GM19372 (cell line): ENCODE data around the gene CDYL.

ENCODE experiments used
- ATAC-seq: cut with Tn5 transposase; IDR thresholded peaks from one replicate; pipeline ENCODE4 v1.9.1; 2021; ENCODE audit warnings: mild to moderate bottlenecking, low read depth, moderate library complexity; ENCODE audit not compliant: unreplicated experiment

Gene CDYL

DNA sequence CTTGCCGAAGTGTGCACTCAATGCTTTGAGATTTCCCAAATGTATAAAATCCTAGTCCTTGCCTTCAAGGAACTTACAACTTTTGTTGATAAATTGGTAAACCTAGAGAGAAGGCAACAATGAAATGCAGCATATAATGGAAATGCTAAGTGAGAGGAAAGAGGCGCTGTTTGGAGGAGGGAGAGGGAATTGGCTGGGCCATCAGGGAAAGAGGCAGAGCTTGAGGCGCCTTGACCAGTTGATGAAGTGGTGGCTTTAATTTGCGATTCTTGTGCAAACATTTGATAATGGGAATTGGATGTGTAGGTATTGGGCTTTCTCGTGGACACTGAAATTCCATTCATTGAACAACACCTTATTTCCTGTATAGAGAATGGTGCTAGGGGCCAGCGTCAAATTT, 1.9 kb upstream of the CDYL start:
- no peak for ATAC-seq

DNA sequence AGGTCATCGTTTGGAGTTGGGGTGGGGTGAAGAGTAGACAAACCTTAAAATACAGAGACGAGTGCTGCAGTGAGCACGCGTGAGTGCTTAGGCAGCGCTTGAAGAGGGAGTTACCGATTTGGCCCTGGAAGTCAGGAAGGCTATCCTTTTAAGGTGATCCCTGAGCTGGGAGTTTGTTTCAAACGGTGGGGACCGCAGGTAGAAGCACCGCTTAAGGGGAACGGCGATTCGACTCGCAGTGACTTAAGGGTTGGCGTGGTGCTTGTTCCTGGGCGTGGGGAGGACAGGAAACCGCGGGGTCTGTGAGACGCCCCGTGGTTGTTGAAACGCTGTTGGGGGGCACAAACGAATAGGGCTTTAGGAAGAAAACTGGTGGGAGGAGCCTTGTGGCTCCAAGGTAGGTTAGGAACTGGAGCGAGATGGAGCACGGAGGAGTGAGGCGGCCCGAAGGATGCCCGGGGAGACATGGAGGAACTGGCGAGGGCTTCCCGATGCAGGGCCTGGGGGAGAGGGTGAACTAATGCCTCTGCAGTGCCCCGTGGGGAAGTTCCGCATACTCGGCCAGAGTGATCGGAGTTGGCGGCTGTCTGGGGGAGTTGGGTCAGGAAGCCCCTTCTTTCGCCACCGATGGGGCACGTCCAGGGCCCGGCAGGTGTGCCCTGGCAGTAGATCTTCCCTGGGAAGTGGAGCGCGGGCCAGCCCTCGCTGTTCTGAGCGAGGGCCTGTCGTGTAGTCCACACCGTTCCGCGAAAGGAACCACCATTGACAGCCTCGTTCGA, 1.3 kb upstream of the CDYL start:
- no peak for ATAC-seq

DNA sequence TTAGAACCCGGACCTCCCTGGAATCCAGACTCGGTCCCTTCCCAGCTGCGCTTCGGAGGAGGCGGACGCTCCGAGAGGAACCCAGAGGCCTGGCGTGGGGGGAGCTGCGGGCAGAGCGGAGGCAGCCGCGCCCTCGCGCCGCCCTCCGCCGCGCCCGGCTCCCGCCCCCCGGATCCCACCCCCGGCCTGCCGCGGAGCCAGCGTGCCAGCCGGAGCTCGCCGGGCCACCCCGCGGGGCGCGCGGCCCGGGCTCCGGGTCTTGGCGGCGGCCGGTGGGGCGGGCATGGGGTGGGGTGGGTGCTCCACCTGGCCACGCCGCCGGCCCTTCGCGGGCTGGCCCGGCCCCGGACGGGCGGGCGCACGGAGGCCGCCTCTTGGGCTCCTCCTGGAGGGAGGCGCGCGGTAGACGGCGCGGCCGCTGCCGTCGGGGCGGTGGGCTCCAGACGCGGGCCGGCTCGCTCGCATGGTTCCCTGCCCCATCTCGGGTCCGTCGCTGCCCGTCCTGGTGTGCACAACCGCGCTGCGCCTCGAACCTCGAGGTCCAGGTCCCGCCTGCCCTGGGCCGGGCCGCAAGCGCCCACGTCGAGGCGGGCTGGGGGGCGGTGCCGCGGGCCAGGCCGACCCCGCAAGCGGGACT, 592 bp upstream of the CDYL start:
- peak; percentile 47 for ATAC-seq

DNA sequence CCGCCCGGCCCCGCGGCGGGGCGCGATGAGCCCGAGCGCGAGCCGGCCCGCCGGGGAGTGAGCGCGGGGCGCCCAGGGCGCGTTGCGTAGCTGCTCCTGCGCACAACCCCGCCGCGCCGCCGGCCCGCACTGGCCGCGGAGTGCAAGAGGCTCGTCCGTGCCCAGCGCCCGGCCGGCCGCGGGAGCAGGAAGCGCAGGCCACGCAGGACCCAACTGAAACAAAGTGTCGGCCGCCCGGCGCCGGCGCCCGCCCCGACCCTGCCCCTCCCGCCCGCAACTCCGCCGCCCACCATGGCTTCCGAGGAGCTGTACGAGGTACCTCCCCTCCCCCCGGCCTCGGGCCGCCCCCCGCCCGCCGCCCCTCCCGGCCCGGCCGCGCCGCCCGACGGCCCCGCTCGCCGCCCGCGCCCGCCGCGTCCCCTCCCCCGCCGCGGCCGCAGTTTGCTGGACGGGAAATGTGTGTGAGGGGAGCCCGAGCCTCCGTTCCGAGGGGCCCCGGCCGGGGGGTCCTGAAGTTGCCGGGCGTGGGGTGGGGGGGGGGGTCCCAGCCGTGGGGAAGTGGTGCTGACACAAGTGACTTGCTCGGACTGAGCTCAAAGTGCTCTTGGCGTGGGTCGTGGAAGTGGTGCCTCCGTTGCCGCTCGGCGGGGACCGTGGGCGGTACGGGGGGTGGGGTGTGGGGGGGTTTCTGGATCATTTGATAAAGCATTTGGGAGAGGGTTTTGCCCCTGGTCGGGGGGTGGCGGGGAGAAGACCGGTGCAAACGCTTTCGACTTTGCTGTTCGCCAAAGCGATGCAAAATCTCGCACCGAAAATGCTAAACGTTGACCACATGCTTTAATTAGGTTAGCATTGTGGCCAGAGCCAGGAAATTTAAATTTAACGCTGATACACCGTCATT, 539 bp downstream of the CDYL start:
- ATAC-seq, result peak; percentile 14

DNA sequence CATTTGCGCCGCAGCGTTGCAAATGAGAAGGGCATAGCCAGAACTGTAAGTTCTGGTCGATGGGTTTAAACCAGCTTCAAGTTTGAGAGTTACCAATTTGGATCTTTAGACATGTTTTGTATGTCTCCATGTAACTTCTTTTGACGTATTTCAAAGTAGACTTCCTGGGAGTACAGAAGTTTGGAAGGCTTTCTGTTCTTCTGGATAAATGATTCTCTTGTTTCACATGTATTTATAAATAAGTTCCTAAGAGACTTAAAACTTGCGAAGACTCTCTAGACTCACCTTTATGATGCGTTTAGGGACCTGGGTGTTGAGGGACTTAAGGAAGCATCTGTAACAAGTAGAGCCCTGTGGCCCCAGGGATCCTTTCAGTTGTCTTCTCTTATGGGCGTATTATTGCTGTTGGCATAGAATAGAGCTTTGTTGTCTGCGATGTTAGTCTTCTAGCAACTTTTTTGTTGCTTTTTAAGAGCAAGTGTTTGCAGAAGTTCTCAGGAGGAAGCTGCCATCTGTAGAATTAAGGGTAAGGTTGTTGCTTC, 1.3 kb downstream of the CDYL start:
- no peak for ATAC-seq

DNA sequence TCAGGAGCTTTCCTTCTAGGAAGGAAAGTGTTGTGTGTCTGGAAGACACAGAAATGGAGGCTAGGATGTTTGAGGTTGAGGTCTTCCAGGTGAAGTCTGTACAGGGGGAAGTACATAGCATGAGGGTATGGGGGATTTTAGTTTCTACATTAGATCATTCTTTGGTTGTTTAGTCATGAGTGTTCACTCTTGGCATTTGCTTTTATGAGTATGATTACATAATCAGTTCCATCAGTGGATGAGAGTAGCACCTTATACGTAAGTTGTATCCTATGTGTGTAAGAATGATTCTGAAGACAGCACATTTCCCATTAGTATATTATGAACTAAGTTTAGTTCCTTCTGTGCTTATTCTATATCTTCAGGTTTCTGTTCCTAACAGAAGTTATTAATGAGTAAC, 1.9 kb downstream of the CDYL start:
- no peak for ATAC-seq

DNA sequence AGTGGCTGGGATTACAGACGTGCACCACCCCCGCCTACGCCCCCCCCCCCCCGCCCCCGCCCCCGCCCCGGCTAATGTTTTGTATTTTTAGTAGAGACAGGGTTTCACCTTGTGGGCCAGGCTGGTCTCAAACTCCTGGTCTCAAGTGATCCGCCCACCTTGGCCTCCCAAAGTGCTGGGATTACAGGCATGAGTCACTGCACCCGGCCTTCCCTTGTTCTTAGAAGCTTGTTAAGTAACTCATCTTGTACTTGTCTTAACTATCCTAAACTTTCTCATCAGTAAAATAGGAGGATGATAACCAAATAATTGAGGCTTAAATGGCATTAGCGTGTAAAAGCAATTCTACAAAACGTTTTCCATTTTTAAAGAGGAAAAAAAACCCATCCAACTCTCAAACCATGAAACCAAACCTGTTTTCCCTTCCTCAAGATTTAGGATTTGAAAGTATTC, 4.2 kb downstream of the CDYL start:
- no peak for ATAC-seq

DNA sequence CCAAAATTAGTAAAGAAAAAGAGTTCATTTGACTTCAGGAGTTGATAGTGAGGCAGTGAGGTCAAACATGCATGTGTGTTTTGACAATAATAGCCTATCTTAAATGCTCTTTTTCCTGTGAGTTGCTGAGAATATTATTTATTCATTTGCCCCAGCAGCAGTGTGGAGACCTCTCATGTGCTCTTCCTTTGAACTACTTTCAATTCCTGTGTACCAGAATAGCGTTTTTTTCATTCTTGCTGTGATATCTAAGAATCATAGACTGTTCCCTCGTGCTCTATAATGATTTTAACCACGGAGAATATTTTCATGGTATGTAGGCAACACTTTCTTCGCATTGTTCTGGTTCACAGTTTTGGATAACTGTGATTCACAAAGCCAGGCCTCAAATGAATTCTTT, 5.2 kb downstream of the CDYL start:
- ATAC-seq, result no peak

DNA sequence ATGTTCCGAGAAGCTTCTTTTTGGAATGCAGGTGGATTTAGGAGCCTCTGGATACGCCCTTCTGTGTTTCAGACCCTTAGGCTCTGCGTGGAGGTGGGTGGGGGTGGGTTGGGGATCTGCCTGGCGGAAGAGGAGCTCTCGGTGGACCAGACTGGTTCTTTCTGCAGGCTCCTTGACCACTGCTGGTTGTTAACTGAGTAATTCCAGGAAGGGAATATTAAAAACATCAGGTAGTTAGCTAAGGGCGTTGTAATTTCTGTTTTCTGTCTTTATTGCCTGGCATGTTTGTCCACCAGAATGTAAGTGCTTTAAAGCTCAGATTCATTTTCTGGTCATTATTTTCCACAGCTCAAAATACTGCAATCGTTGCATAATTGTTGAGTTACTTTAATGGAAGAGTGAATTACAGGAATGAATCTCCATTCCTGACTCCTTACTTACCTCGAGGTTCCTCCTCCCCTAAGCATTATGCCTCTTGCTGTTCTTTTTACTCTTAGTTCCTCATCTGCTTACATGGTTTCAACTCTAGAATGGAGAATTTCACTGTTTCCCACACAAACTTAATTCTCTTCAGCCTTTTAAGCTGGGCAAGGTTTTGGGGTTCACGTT, 5.9 kb downstream of the CDYL start:
- no peak for ATAC-seq

DNA sequence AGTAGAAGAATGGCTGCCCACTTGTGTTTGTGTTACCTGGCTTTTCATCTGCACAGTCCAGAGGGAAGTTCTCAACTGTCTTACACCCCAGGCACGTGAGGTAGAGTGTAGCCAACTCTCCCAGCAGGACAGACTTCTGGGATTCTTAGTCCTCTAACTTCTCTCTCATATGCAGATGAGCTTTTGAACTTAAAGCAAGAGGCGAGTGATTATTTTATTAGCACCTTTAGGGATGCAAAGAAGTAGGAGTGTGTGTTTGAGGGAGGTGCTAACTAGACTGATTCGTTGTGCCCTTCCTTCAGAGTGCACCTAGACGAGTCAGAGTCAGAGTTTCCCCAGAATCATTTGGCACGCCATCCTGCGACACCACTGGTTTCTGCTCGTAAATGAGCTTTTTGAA, 10.8 kb downstream of the CDYL start:
- no peak for ATAC-seq

DNA sequence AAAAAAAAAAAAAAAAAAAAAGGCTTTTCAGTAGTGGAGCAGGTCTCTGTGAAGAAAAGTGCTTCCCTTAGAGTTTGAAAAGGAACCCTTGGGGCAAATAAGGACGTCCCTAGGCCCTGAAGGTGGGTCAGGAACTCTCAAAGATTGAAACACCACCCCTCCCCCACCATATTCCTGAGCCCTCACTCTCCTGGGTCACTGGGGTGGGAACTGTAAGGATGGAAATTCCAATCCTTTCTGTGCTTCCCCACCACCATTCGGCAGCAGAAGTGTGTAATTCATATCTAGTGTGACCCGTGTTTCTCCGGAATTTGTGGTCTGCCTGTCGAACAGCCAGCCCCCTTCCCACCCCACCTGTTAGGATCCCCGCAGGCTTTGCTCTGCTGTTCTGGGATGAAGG, 12.3 kb downstream of the CDYL start:
- no peak for ATAC-seq

DNA sequence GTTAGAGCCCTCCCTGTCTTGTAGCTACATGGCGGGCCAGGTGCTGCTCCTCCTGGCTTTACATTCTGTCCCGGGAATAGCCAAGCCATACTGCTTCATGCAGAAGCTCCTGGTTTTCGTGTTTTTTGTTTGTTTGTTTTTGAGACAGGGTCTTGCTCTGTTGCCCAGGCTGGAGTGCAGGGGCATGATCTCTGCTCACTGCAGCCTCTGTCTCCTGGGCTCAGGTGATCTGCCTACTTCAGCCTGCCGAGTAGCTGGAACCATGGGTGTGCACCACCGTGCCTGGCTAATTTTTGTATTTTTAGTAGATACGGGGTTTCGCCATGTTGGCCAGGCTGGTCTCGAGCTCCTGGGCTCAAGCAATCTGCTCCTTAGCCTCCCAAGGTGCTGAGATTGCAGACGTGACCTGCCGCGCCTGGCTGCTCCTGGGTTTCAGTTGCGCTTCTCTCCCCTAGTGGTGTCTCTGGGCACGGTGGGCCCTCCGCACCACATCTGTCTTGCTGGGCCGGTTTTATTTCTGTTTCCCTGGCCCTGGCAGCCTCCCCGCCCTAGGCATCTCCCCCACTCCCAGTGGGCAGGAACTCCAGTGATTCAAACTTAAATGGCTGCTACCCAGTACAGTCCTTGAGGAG, 12.9 kb downstream of the CDYL start:
- peak; percentile 97 for ATAC-seq

DNA sequence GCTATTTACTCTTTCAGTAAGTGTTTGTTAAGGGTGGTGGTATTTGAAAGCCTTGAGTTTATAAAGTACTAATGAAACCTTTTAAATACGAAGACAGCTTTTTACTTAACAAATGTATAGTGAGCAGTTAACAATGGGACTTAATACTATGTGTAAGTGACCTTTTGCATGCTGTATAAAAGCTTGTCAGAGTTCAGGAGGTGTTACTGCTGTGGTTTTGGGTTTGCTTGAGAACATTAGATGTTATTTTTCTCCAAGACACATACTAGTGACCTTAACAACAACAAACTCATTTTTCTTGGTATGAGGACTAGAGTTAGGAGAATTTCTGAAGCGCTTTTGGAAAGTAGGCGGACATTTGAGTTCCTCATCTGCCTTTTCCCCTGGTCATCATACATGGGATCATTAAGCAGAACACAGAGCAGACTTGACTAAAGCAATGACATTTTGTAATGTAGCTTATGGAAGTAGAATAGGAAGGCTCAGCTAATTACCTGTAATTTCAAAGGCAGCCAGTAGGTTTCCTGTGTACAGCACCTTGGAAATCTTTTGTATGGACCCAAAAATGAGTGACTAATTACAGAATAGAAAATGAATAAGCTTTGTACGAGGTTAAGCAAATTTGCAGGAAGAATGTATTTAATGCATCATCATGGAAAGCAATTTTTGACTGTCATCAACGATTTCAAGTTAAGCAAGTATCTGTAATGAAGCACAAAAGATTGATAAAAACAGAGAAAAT, 14.1 kb downstream of the CDYL start:
- no peak for ATAC-seq

DNA sequence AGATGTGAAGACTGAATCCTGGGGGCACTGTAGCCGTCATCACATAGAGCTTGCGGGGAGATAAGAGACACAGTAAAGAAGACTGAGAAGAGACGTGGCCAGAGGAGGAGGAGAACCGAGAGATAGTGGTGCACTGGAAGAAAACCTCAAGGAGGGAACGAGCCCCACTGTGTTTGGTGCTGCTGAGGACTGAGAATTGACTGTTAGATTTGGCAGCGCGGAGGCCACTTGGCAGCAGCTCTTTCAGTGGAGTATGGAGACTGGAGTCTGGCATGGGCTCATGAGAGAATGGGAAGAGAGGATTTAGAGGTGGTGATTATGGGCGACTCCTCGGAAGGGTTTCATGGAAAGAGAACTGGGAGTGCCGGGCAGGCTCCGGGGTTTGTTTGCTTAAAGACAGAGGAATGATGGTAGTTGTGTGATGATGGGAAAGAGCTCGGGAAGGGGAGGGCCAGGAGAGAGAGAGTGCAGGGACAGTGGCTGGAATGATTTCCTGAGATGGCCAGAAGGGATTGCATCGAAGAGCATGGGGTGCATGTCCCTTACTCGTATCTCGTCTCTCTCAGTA, 18.0 kb downstream of the CDYL start:
- no peak for ATAC-seq

DNA sequence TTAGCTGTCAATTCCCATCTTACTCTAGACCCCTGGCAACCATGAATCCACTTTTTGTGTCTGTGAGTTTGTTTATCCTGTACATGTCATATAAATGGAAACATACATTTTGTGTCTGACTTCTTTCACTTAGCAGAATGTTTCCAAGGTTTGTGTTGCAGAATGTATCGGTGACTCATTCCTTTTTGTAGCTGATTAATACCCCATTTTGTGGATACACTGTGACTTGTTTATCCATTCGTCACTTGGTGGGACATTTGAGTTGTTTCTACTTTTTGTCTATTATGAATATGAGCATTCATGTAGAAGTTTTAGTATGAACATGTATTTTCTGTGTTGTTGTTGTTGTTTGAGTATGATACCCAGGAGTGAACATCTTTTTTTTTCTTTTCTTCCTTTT, 21.4 kb downstream of the CDYL start:
- no peak for ATAC-seq

DNA sequence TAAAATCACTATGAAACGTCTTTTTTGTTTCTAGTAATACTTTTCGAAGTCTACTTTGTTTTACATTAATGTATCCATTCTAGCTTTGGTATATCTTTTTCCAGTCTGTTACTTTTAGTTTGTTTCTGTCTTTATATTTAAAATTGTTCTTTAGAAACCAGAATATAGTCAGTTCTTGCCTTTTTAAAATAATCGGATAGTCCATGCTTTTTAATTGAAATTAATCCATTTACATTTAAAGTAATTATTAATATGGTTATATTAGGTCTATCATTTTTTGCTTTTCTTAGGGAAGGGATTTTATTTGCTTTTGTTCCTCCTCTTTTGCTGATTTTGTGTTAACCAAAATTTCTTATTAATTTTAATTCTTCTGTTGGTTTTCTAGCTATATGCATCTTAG, 23.7 kb downstream of the CDYL start:
- ATAC-seq, result no peak

DNA sequence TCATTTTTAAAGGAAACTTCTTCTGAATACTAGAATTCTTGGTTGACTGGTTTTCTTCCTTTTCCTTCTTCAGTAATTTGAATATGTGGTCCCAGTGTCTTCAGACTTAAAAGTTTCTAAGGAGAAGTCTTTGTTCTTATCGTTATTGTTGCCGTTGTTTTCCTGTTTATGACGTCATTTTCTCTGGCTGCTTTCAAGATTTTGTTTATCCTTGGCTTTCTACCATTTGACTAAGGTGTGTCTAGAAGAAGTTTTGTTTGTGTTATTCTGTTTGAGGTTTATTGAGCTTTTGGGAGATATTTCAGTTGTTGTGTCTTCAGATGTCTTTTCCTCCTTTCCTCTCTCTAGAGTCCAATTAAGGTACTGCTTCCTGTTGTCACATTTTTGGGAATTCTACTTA, 24.5 kb downstream of the CDYL start:
- no peak for ATAC-seq

DNA sequence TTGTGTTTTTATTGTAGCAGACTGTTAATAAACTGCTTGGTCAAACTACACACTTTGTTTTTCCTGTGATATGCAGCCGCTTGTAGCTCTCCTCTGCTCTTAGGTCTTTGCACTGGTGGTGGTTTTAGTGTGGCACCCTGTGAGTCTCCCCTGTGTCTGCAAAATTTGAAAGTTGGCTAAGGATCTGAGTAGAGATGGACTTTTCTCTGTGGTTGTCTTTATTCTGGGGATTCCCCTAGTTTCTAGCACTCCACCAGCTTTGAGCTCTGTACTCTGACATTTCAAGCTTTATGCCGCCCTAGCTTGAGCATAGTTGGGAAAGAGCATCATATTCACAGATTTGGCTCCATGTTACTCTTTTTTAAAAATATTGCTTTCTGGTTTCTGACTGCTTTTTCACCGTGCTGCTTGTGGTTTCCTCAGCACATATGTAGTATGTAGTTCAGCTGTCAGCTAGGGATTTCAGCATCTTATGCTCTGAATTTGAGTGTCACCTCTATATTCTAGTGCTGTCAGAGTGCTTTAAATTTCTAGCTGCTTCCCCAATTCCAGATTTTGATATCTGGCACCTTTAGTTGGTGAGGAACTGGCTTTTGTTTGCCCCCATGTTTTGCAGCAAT, 25.4 kb downstream of the CDYL start:
- ATAC-seq, result peak; percentile 42
